Skeletal muscle tissue (tissue), 4 donors: Measurements from ENCODE around the gene MRTFB. TPM values are rescaled to one million over a fixed set of nuclear protein-coding genes. Genes with fewer than 3 reads are reported as not detected.

ENCODE experiments used
- H3K27ac ChIP-seq: one replicate; pipeline ENCODE4 v1.7.0; 2013; ENCODE audit warnings: mild to moderate bottlenecking, low read depth, low read length, inconsistent platforms
- H3K27me3 ChIP-seq, 3 donors: one replicate each; pipeline ENCODE4 v1.7.0; 2013; ENCODE audit warnings: low read length in 3 of 3; ENCODE audit not compliant: control insufficient read depth in 3 of 3, insufficient read depth in 3 of 3
- H3K36me3 ChIP-seq, 3 donors: one replicate each; pipeline ENCODE4 v1.7.0; 2013; ENCODE audit warnings: low read length in 3 of 3; ENCODE audit not compliant: control insufficient read depth in 3 of 3, insufficient read depth in 3 of 3
- H3K4me1 ChIP-seq, 3 donors: one replicate each; pipeline ENCODE4 v1.7.0; 2013; ENCODE audit warnings: low read length in 3 of 3, mild to moderate bottlenecking in 3 of 3; ENCODE audit not compliant: control insufficient read depth in 3 of 3, insufficient read depth in 3 of 3
- H3K4me3 ChIP-seq, 3 donors: one replicate each; pipeline ENCODE4 v1.7.0; 2013; ENCODE audit warnings: low read length in 3 of 3
- H3K9ac ChIP-seq, 3 donors: one replicate each; pipeline ENCODE4 v1.7.0; 2013; ENCODE audit warnings: low read length in 3 of 3, mild to moderate bottlenecking in 3 of 3, moderate library complexity in 2 of 3, low read depth in 1 of 3
- H3K9me3 ChIP-seq, 3 donors: one replicate each; pipeline ENCODE4 v1.7.0; 2013; ENCODE audit warnings: low read length in 3 of 3; ENCODE audit not compliant: control insufficient read depth in 3 of 3
- total RNA-seq: library from RNA; depleted of rRNA; stranded (reverse); fragments of >200 nt; gene quantifications from one replicate; pipeline ENCODE4 v1.2.3, GENCODE V29; 2014
- donor health status: Osteomylitis.

Gene MRTFB
- total RNA-seq, 1 donor from 2014 or later: 13.0 TPM

GRCh38 chr16:14239791-14240190, 168.7 kb downstream of the MRTFB start:
- H3K4me3 ChIP-seq: no peak overlapping the region
- H3K36me3 ChIP-seq: peaks cover 33 to 50% (median 49%) of the 10 kb centered on the region in 3 donors
- no peaks in the 10 kb centered on the region for H3K27me3 ChIP-seq
- peaks cover 0 to 3% (median 0%) of the 10 kb centered on the region in 3 donors for H3K4me1 ChIP-seq
- no peaks in the 10 kb centered on the region for H3K9me3 ChIP-seq
- no peak overlapping the region for H3K27ac ChIP-seq
- H3K9ac ChIP-seq: no peak overlapping the region

GRCh38 chr16:14240219-14240843, 169.2 kb downstream of the MRTFB start:
- H3K36me3 ChIP-seq: peaks cover 28 to 48% (median 47%) of the 10 kb centered on the region in 3 donors

GRCh38 chr16:14240964-14241363, 169.8 kb downstream of the MRTFB start:
- H3K9ac ChIP-seq: no peak overlapping the region
- H3K27ac ChIP-seq: no peak overlapping the region
- peaks cover 0 to 3% (median 0%) of the 10 kb centered on the region in 3 donors for H3K4me1 ChIP-seq
- H3K4me3 ChIP-seq: no peak overlapping the region
- H3K9me3 ChIP-seq: no peaks in the 10 kb centered on the region
- no peaks in the 10 kb centered on the region for H3K27me3 ChIP-seq
- peaks cover 33 to 49% (median 47%) of the 10 kb centered on the region in 3 donors for H3K36me3 ChIP-seq

More at GRCh38 chr16:14240219-14240843, 169.2 kb downstream of the MRTFB start:
- H3K27me3 ChIP-seq: no peaks in the 10 kb centered on the region
- H3K4me3 ChIP-seq: no peak overlapping the region
- no peak overlapping the region for H3K9ac ChIP-seq
- peaks cover 0 to 3% (median 0%) of the 10 kb centered on the region in 3 donors for H3K4me1 ChIP-seq
- H3K27ac ChIP-seq: no peak overlapping the region
- no peaks in the 10 kb centered on the region for H3K9me3 ChIP-seq

GRCh38 chr16:14241631-14242030, 170.5 kb downstream of the MRTFB start:
- Histone ChIP-seq H3K27me3 (no peaks in the 10 kb centered on the region), H3K4me3 (no peak overlapping the region), H3K36me3 (peaks cover 35 to 51% (median 47%) of the 10 kb centered on the region in 3 donors), H3K4me1 (peaks cover 0 to 3% (median 0%) of the 10 kb centered on the region in 3 donors), H3K27ac (no peak overlapping the region), H3K9me3 (no peaks in the 10 kb centered on the region), H3K9ac (no peak overlapping the region)

- H3K36me3 ChIP-seq: peaks cover 35 to 57% (median 48%) of the 10 kb centered on the region in 3 donors
- no peaks in the 10 kb centered on the region for H3K9me3 ChIP-seq
- no peak overlapping the region for H3K9ac ChIP-seq
- H3K4me3 ChIP-seq: no peak overlapping the region
- H3K27ac ChIP-seq: no peak overlapping the region
- H3K27me3 ChIP-seq: no peaks in the 10 kb centered on the region
- peaks cover 0 to 3% (median 0%) of the 10 kb centered on the region in 3 donors for H3K4me1 ChIP-seq
These were observed 171.7 kb downstream of the MRTFB start for GRCh38 chr16:14242769-14243168.

GRCh38 chr16:14244196-14245010, 173.3 kb downstream of the MRTFB start:
- Histone ChIP-seq H3K4me1 (peaks cover 0 to 3% (median 0%) of the 10 kb centered on the region in 3 donors), H3K27me3 (no peaks in the 10 kb centered on the region), H3K36me3 (peaks cover 43 to 60% (median 46%) of the 10 kb centered on the region in 3 donors), H3K9ac (no peak overlapping the region), H3K4me3 (no peak overlapping the region), H3K9me3 (no peaks in the 10 kb centered on the region), H3K27ac (no peak overlapping the region)

- no peaks in the 10 kb centered on the region for H3K9me3 ChIP-seq
- peaks cover 53 to 72% (median 58%) of the 10 kb centered on the region in 3 donors for H3K36me3 ChIP-seq
- H3K4me3 ChIP-seq: no peak overlapping the region
- H3K27ac ChIP-seq: no peak overlapping the region
- no peak overlapping the region for H3K9ac ChIP-seq
- H3K4me1 ChIP-seq: no peaks in the 10 kb centered on the region
- no peaks in the 10 kb centered on the region for H3K27me3 ChIP-seq
These were observed 177.7 kb downstream of the MRTFB start for GRCh38 chr16:14248791-14249190.

GRCh38 chr16:14249291-14250032, 178.3 kb downstream of the MRTFB start:
- H3K27me3 ChIP-seq: no peaks in the 10 kb centered on the region
- H3K27ac ChIP-seq: no peak overlapping the region
- H3K4me1 ChIP-seq: no peaks in the 10 kb centered on the region
- H3K9me3 ChIP-seq: no peaks in the 10 kb centered on the region
- H3K9ac ChIP-seq: no peak overlapping the region
- H3K4me3 ChIP-seq: no peak overlapping the region
- H3K36me3 ChIP-seq: peaks cover 60 to 73% (median 64%) of the 10 kb centered on the region in 3 donors

GRCh38 chr16:14251419-14251818, 180.3 kb downstream of the MRTFB start:
- H3K9ac ChIP-seq: no peak overlapping the region

More at GRCh38 chr16:14251419-14251818, 180.3 kb downstream of the MRTFB start:
- Histone ChIP-seq H3K27me3 (no peaks in the 10 kb centered on the region), H3K36me3 (peaks cover 52 to 69% (median 60%) of the 10 kb centered on the region in 3 donors), H3K27ac (no peak overlapping the region), H3K4me3 (no peak overlapping the region), H3K4me1 (no peaks in the 10 kb centered on the region), H3K9me3 (no peaks in the 10 kb centered on the region)
